ENCODE measurements around the gene DLL4. TPM values are rescaled to one million over a fixed set of nuclear protein-coding genes. Genes with fewer than 3 reads are reported as not detected.

The DLL4 gene
- total RNA-seq, 2 experiments from 2014 or later = not detected

- H3K4me1 Mint-ChIP-seq (ENCODE audit: low read depth) = peaks cover 27% of the 10 kb centered on the region
- peak; percentile 71 for DNase-seq
- H3K9me3 Mint-ChIP-seq = no peaks in the 10 kb centered on the region
- intact Hi-C loops (cut with micrococcal nuclease) = loop anchor here (1.0 to 5.0 kb wide), 6 partner anchors 36 to 328 kb away; partner anchors contain the start of genes CCDC32, DNAJC17, KNL1 and RPUSD2
- H3K27ac Mint-ChIP-seq = peak overlapping the region; percentile 86
- H3K4me3 Mint-ChIP-seq = peak overlapping the region; percentile 99
- ChIA-PET POLR2A (interaction anchor here (0.6 to 2.6 kb wide), 11 partner anchors 9 to 326 kb away, joined by 3 to 20 read pairs (median 5); partner anchors contain the start of genes CHAC1, RAD51, RHOV and RPUSD2), CTCF (interaction anchor here (0.5 to 4.9 kb wide), 46 partner anchors 10 to 418 kb away, joined by 3 to 103 read pairs (median 4); partner anchors contain the start of genes CHP1, DNAJC17, EXD1 and GCHFR)
- H3K36me3 Mint-ChIP-seq = peaks cover 5% of the 10 kb centered on the region
- no peaks in the 10 kb centered on the region for H3K27me3 Mint-ChIP-seq
Measured at GRCh38 chr15:40894681-40895448, 34.3 kb upstream of the DLL4 start.

- Mint-ChIP-seq H3K9me3 (no peaks in the 10 kb centered on the region), H3K4me3 (no peak overlapping the region), H3K36me3 (peaks cover 24% of the 10 kb centered on the region), H3K27ac (no peak overlapping the region), H3K4me1 (ENCODE audit: low read depth) (peaks cover 22% of the 10 kb centered on the region), H3K27me3 (no peaks in the 10 kb centered on the region)
- ChIA-PET CTCF (interaction anchor here (0.8 to 9.0 kb wide), 4 partner anchors 28 to 287 kb away, joined by 3 to 101 read pairs (median 3); partner anchors contain the start of gene DLL4), POLR2A (no interaction called here)
- DNase-seq = no peak
- intact Hi-C loops (cut with micrococcal nuclease) = no loop called here
Measured at GRCh38 chr15:40899536-40900207, 29.5 kb upstream of the DLL4 start.

- peaks cover 16% of the 10 kb centered on the region for H3K4me1 Mint-ChIP-seq (ENCODE audit: low read depth)
- POLR2A ChIA-PET = no interaction called here
- no peak overlapping the region for H3K27ac Mint-ChIP-seq
- DNase-seq = no peak
- no peaks in the 10 kb centered on the region for H3K9me3 Mint-ChIP-seq
- intact Hi-C loops (cut with micrococcal nuclease) = no loop called here
- H3K27me3 Mint-ChIP-seq = no peaks in the 10 kb centered on the region
- peaks cover 24% of the 10 kb centered on the region for H3K36me3 Mint-ChIP-seq
- CTCF ChIA-PET = interaction anchor here (0.9 to 9.0 kb wide), 4 partner anchors 9 to 286 kb away, joined by 3 to 101 read pairs (median 3); partner anchors contain the start of gene DLL4
- no peak overlapping the region for H3K4me3 Mint-ChIP-seq
Measured at GRCh38 chr15:40900256-40901052, 28.7 kb upstream of the DLL4 start.

- DNase-seq = no peak
- no peaks in the 10 kb centered on the region for H3K9me3 Mint-ChIP-seq
- intact Hi-C loops (cut with micrococcal nuclease) = no loop called here
- no peaks in the 10 kb centered on the region for H3K27me3 Mint-ChIP-seq
- H3K36me3 Mint-ChIP-seq = peaks cover 24% of the 10 kb centered on the region
- ChIA-PET CTCF (interaction anchor here (0.9 to 9.0 kb wide), 3 partner anchors 9 to 286 kb away, joined by 3 to 101 read pairs (median 3); partner anchors contain the start of gene DLL4), POLR2A (interaction anchor here (0.6 kb wide), 1 partner anchor 48 kb away, joined by 4 read pairs; no protein-coding TSS in a partner anchor)
- no peak overlapping the region for H3K27ac Mint-ChIP-seq
- H3K4me3 Mint-ChIP-seq = no peak overlapping the region
- peaks cover 10% of the 10 kb centered on the region for H3K4me1 Mint-ChIP-seq (ENCODE audit: low read depth)
Measured at GRCh38 chr15:40901053-40901443, 28.1 kb upstream of the DLL4 start.

GRCh38 chr15:40902605-40903561 is 26.3 kb upstream of the DLL4 start:
- ChIA-PET POLR2A (interaction anchor here (1.0 to 3.8 kb wide), 2 partner anchors 8 to 39 kb away, joined by 4 to 15 read pairs; partner anchors contain the start of gene VPS18), CTCF (interaction anchor here (0.5 to 9.0 kb wide), 28 partner anchors 7 to 496 kb away, joined by 3 to 103 read pairs (median 4); partner anchors contain the start of genes DLL4, INO80, RHOV and SPINT1)
- H3K27ac Mint-ChIP-seq = no peak overlapping the region
- peaks cover 18% of the 10 kb centered on the region for H3K4me1 Mint-ChIP-seq (ENCODE audit: low read depth)
- intact Hi-C loops (cut with micrococcal nuclease) = no loop called here
- H3K4me3 Mint-ChIP-seq = no peak overlapping the region
- H3K9me3 Mint-ChIP-seq = no peaks in the 10 kb centered on the region
- DNase-seq = no peak
- no peaks in the 10 kb centered on the region for H3K27me3 Mint-ChIP-seq
- H3K36me3 Mint-ChIP-seq = peaks cover 24% of the 10 kb centered on the region

GRCh38 chr15:40904552-40905201 is 24.5 kb upstream of the DLL4 start:
- DNase-seq = no peak
- Mint-ChIP-seq H3K36me3 (peaks cover 19% of the 10 kb centered on the region), H3K4me3 (no peak overlapping the region), H3K4me1 (ENCODE audit: low read depth) (peaks cover 20% of the 10 kb centered on the region), H3K27me3 (no peaks in the 10 kb centered on the region), H3K27ac (no peak overlapping the region), H3K9me3 (no peaks in the 10 kb centered on the region)
- ChIA-PET CTCF (interaction anchor here (0.6 to 9.0 kb wide), 41 partner anchors 9 to 494 kb away, joined by 3 to 103 read pairs (median 5); partner anchors contain the start of genes CHAC1, DLL4, INO80 and RHOV), POLR2A (interaction anchor here (3.8 kb wide), 1 partner anchor 10 kb away, joined by 15 read pairs; the partner anchor contains the start of gene VPS18)
- intact Hi-C loops (cut with micrococcal nuclease) = loop anchor here (1.0 kb wide), 3 partner anchors 118 to 428 kb away; partner anchors contain the start of genes NUSAP1 and OIP5

- Mint-ChIP-seq H3K36me3 (peaks cover 12% of the 10 kb centered on the region), H3K27me3 (no peaks in the 10 kb centered on the region), H3K4me3 (peak overlapping the region; percentile 77), H3K27ac (no peak overlapping the region), H3K9me3 (no peaks in the 10 kb centered on the region), H3K4me1 (ENCODE audit: low read depth) (peaks cover 17% of the 10 kb centered on the region)
- POLR2A ChIA-PET = interaction anchor here (1.0 to 3.8 kb wide), 5 partner anchors 12 to 210 kb away, joined by 3 to 15 read pairs (median 6); partner anchors contain the start of genes CHAC1 and VPS18
- CTCF ChIA-PET = interaction anchor here (0.6 to 9.0 kb wide), 28 partner anchors 10 to 1321 kb away, joined by 3 to 103 read pairs (median 5); partner anchors contain the start of genes CHAC1, CHP1, DLL4 and RHOV
- DNase-seq = peak; percentile 88
- intact Hi-C loops (cut with micrococcal nuclease) = loop anchor here (2.0 kb wide), 2 partner anchors 20 to 46 kb away; partner anchors contain the start of gene CHAC1
Measured at GRCh38 chr15:40906091-40906990, 22.8 kb upstream of the DLL4 start.

GRCh38 chr15:40906991-40907802 is 21.9 kb upstream of the DLL4 start:
- no peaks in the 10 kb centered on the region for H3K9me3 Mint-ChIP-seq
- POLR2A ChIA-PET = interaction anchor here (0.8 to 1.6 kb wide), 5 partner anchors 33 to 209 kb away, joined by 3 to 9 read pairs (median 4); partner anchors contain the start of gene CHAC1
- peaks cover 17% of the 10 kb centered on the region for H3K4me1 Mint-ChIP-seq (ENCODE audit: low read depth)

More at GRCh38 chr15:40906991-40907802, 21.9 kb upstream of the DLL4 start:
- peak overlapping the region; percentile 77 for H3K4me3 Mint-ChIP-seq
- CTCF ChIA-PET = interaction anchor here (0.6 to 9.0 kb wide), 18 partner anchors 11 to 324 kb away, joined by 3 to 103 read pairs (median 4); partner anchors contain the start of genes CHP1, DLL4 and VPS18
- no peaks in the 10 kb centered on the region for H3K27me3 Mint-ChIP-seq
- intact Hi-C loops (cut with micrococcal nuclease) = loop anchor here (1.0 to 2.0 kb wide), 4 partner anchors 20 to 324 kb away; partner anchors contain the start of genes CHAC1, CHP1 and INO80
- peak overlapping the region; percentile 82 for H3K27ac Mint-ChIP-seq
- DNase-seq = peak; percentile 78
- peaks cover 11% of the 10 kb centered on the region for H3K36me3 Mint-ChIP-seq

Measured in activated CD4-positive, alpha-beta memory T cell treated with anti-CD3 and anti-CD28 coated beads for 36 hours (primary cell).